COLO668 (cell line): ENCODE measurements around the gene PRKCA.
"Not testable (repeated sequence)": the region's sequence is repeated elsewhere in the genome, so short reads cannot be mapped to it uniquely, and the experiment has no call there.

ENCODE experiments used
- DNase-seq: peaks from one replicate; lab custom pipeline; 2025; ENCODE audit not compliant: unreplicated experiment; lab: John Stamatoyannopoulos, UW

The PRKCA gene

GRCh38 chr17:66287911-66288310, 14.5 kb upstream of the PRKCA start:
- no peak for DNase-seq

GRCh38 chr17:66290101-66290722, 12.2 kb upstream of the PRKCA start:
- no peak for DNase-seq

- no peak for DNase-seq
These were observed 10.1 kb upstream of the PRKCA start for GRCh38 chr17:66292353-66292752.

GRCh38 chr17:66296289-66296725, 6.1 kb upstream of the PRKCA start:
- DNase-seq: no peak

- not testable (repeated sequence) for DNase-seq
These were observed 5.0 kb upstream of the PRKCA start for GRCh38 chr17:66297443-66297842.

- no peak for DNase-seq
These were observed 2.7 kb upstream of the PRKCA start for GRCh38 chr17:66299711-66300110.

- DNase-seq: no peak
These were observed 1.5 kb upstream of the PRKCA start for GRCh38 chr17:66300956-66301355.

- no peak for DNase-seq
These were observed 998 bp upstream of the PRKCA start for GRCh38 chr17:66301367-66301863.

GRCh38 chr17:66302761-66303626, 581 bp downstream of the PRKCA start:
- peak; percentile 58 for DNase-seq

- DNase-seq: peak; percentile 22
These were observed 2.1 kb downstream of the PRKCA start for GRCh38 chr17:66304304-66305174.

GRCh38 chr17:66306446-66306845, 4.0 kb downstream of the PRKCA start:
- DNase-seq: no peak

GRCh38 chr17:66307257-66307656, 4.8 kb downstream of the PRKCA start:
- no peak for DNase-seq

GRCh38 chr17:66308856-66309255, 6.4 kb downstream of the PRKCA start:
- no peak for DNase-seq

- no peak for DNase-seq
These were observed 7.4 kb downstream of the PRKCA start for GRCh38 chr17:66309793-66310192.

- DNase-seq: no peak
These were observed 8.2 kb downstream of the PRKCA start for GRCh38 chr17:66310528-66311148.

- DNase-seq: no peak
These were observed 10.5 kb downstream of the PRKCA start for GRCh38 chr17:66312912-66313311.

GRCh38 chr17:66313325-66313724, 10.9 kb downstream of the PRKCA start:
- no peak for DNase-seq

- no peak for DNase-seq
These were observed 11.7 kb downstream of the PRKCA start for GRCh38 chr17:66313995-66314659.

- no peak for DNase-seq
These were observed 15.2 kb downstream of the PRKCA start for GRCh38 chr17:66317629-66318028.

GRCh38 chr17:66319226-66319625, 16.8 kb downstream of the PRKCA start:
- no peak for DNase-seq
